ENCODE data around the gene FADS1.
A peak's percentile ranks its signal among the peaks of the same experiment; 100 is the strongest.

Gene FADS1

DNA sequence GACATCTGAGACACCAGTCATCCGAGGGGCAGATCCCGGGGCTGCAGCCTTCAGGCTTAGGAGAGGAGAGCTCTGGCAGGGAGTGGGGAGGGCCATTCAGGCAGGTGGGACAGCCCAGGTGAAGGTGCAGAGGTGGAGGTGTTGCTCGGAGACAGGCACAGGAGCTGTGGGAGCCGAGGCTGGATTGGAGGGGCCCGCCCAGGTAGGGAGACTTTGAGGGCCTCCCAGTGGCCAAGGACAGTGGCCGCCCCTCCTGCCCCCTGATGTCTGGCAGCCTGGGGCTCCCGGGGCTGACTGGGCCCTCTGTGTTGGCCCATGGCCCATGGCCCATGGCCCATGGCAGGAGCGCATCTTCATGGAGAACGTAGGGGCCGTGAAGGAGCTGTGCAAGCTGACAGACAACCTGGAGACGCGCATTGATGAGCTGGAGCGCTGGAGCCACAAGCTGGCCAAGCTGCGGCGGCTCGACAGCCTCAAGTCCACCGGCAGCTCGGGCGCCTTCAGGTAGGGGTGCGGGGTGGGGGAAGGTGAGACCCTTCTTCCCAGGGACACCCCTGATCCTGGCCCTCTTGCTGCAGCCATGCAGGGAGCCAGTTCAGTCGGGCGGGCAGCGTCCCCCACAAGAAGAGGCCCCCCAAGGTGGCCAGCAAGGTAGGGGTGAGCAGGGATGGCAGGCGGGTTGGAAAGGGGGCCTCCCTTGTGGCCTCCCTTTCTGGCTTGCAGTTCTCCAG, 37.7 kb downstream of the FADS1 start:
- FAIRE-seq, result no peak
- DNase-seq (ENCODE audit: insufficient read length, low spot score), result no peak

DNA sequence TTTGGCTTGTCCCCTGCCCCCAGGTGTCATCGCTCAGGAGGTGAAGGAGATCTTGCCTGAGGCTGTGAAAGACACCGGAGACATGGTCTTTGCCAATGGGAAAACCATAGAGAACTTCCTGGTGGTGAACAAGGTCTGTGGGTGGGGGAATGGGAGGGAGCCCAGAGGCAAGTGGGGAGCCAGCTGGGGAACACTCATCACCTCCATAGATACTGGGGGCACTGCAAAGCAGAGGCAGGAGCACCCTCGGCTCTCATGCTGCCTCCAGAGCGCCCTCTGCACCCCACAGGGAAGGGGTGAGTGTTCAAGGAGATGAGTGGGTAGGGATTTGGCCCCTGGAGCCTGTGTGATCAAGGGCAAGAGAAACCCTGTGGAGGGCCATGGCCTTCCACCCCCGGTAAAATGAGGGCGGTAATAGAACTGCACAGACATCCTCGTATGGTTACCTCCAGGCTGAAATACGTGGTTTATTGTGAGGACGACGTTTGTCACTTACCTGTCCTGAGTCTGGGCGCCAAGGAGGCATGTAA, 38.4 kb downstream of the FADS1 start:
- no peak for DNase-seq (ENCODE audit: insufficient read length, low spot score)
- FAIRE-seq, result no peak

DNA sequence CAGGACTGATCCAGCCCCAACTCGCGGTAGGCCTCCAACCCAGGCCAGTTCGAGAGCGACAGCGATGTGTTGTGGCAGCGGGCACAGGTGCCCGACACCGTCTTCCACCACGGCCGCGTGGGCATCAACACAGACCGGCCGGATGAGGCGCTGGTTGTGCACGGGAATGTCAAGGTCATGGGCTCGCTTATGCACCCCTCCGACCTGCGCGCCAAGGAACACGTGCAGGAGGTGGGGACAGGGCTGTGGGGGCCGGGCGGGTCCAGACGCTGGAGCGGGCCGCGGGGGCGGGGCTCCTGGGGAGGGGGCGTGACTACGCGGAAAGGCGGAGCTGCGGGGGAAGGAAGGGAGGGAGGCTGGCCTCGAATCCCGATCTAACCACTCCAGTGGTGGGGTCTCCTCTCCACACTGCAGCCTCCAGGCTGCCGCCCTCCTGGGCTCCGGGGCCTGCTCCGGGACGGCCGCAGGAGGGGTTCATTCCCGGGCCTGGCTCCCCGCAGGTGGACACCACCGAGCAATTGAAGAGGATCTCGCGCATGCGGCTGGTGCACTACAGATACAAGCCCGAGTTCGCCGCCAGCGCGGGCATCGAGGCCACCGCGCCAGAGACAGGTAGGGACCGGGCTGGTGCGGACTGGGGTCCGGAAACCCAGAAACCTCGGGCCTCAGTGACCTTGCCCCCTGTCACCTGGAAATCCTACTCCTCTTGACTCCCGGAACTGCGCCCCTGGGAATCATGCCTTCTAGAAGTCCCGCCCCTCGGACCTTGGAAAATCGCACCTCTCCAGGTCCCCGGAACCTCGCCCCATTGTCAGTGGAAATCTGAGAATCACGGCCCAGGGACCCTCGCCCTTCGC, 39.3 kb downstream of the FADS1 start:
- FAIRE-seq (no peak), DNase-seq (ENCODE audit: insufficient read length, low spot score) (no peak)

DNA sequence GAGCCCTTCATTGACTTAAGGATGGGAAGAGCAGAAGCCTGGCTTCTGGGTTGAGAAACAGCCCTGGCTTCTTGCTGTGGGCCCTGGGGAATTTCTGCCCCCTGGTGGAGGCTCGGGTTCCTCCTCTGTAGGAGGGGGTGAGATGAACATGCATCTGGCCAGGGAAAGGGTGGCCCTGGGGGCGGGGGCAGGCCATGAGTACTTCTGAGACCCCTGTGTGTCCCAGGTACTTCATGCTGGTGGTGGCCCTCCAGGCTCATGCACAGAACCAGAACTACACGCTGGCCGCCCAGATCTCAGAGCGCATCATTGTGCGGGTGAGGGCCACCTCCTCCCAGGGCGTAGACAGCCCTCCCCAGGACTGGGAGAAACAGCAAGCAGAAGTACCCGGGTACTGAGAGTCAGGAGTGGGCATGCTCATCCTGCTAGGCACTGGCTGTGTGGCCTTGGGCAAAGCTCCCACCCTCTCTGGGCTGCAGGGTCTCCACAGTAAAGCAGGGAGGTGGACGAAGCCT, 40.2 kb downstream of the FADS1 start:
- FAIRE-seq (no peak), DNase-seq (ENCODE audit: insufficient read length, low spot score) (peak; percentile 48)

DNA sequence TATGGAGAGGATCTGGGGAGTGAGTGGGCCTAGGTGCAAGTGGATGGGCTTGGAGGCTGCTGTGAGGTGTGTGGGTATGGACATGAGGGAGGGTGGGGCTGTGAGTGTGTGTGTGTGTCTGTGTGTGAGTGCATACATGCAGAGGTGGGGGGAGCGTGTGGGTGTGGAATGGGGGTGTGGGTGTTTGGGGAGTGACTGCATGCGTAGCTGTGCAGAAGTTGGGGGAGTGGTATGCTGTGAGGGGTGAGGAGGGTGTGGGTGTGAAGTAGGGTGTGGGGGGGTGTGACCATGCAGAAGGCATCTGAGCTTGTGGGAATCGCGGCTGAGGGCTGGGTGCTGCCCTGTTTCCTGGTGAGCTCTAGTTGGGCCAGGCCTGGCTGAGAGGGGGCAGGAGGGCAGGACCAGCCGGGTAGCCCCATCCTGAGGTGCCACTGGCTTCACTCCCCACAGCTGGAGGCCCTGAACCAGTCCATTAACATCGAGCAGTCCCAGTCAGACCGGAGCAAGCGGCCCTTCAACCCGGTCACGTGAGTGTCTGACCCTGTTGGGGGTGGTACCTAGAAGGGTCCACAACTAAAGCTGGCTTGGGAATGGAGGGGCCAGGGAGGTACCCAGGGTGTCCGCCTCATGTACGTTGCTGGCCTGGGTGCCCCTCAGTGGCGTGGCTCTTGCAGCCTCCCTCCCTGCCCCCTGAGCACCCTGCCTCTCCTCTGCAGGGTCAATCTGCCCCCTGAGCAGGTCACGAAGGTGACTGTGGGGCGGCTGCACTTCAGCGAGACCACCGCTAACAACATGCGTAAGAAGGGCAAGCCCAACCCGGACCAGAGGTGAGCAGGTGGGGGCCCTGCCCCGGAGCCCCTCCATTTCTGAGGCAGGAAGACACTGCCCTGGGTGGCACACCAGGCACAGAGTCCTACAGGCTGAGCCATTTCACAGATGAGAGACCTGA, 40.9 kb downstream of the FADS1 start:
- no peak for DNase-seq (ENCODE audit: insufficient read length, low spot score)
- no peak for FAIRE-seq

DNA sequence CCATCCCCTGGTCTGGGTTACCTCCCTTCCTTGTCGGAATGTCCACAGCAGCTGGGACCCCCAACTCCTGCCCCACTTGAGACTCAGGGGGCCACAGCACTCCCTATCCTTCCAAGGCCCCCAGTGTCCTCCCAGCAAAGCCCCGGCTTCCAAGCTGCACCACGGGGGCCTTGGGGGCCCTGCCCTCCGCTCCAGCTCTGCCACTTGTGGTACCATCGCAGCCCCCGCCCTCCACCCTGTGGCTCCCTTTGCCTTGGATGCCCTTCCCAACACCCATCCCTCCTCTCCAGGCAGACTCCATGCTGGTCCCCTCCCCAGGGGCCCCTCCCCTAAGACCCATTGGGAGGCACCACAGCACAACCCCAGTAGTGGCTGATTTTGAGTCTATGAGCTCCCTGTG, 41.7 kb downstream of the FADS1 start:
- FAIRE-seq (no peak), DNase-seq (ENCODE audit: insufficient read length, low spot score) (no peak)

DNA sequence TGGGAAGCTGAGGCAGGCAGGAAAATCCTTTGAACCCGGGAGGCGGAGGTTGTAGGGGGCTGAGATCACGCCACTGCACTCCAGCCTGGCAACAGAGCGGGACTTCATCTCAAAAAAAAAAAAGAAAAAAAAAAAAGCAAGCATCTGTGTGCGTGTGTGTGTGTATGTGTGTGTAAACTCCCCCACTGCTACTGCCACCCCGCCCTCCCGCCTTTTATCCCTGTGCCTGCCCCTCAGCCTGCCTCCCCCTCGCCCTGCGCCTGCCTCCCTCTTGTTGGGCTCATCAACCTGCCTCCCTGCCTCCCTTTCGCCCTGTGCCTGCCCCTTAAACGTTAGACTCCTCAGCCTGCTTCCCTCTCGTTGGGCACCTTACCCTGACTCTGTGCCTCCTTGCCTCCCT, 42.4 kb downstream of the FADS1 start:
- no peak for DNase-seq (ENCODE audit: insufficient read length, low spot score)
- FAIRE-seq, result no peak

DNA sequence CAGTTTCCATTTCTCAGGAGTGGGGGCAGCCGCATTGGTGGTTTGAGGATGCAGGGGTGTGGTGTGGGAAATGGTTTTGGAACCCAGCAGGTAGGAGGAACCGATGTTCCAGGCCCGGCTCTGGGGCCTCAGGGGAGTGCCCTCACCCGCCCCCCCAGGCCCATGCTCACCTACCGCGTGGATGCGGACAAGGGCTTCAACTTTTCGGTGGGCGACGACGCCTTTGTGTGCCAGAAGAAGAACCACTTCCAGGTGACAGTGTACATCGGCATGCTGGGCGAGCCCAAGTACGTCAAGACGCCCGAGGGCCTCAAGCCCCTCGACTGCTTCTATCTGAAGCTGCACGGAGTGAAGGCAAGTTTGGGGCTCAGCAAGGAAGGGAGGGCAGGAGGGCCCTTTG, 43.0 kb downstream of the FADS1 start:
- DNase-seq (ENCODE audit: insufficient read length, low spot score) (no peak), FAIRE-seq (no peak)

DNA sequence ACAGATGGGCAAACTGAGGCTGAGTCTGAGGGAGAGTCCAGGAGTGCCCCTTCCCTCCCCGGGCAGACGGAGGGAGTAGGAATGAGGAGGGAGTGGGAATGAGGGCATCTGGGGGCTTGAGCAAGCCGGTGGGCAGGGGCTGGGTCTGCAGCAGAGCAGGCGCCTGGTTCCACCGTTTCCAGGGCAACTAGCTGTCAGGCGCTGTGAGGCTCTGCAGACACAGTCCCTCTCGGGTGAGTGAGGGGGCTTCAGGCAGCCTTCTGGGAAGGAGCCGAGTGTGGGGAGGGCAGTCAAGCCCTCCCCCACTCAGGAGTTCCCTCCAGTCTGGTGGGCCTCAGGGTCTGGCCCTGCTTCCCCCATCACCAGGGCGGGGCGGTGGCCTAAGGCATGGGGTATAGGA, 43.4 kb downstream of the FADS1 start:
- DNase-seq (ENCODE audit: insufficient read length, low spot score) (no peak), FAIRE-seq (no peak)

DNA sequence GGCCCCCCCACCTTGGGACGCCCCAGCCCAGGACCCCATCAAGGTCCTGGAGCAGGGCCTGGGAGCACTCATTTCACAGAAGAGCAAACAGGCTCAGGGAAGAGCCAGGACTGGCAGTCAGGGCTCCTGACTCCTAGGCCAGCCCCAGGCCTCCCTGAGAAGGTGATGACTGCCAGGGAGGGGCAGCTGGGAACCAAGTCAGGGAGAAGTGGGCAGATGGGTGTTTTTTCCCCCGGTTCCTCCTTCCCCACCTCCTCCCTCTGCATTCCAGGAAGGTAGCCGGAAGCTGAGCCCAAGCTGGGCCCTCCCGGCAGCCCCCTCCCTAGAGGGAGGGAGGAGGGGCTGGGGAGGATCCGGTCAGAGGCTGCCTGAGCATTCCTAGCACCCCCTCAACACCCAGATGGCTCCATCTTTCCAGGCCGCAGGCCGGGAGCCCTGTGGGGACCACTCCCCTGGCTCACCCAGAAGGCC, 44.8 kb downstream of the FADS1 start:
- no peak for FAIRE-seq
- DNase-seq (ENCODE audit: insufficient read length, low spot score), result peak; percentile 36

DNA sequence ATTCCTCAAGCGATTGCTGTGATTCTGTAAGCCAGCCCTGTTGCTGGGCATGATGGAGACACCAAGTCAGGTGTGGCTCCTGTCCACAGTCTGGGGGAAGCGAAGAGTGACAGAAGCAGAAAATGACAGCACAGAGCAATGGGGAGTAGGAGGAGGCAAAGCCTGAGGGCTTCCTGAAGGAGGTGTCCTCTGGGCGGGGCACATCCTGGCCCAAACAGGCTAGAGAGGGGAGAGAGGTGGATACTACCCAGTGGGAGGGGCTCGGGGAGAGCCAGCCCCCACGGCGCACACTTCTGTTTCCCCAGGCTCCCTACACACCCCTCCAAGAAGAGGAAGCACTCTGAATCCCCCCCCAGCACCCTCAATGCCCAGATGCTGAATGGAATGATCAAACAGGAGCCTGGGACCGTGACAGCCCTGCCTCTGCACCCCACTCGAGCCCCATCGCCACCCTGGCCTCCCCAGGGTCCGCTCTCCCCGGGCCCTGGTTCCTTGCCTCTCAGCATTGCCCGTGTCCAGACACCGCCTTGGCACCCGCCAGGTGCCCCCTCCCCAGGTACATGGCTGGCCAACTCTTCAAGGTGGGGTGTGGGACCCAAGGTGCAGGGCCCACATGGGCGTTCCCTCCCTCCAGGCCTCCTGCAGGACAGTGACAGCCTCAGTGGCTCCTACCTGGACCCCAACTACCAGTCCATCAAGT, 45.5 kb downstream of the FADS1 start:
- FAIRE-seq (no peak), DNase-seq (ENCODE audit: insufficient read length, low spot score) (no peak)

DNA sequence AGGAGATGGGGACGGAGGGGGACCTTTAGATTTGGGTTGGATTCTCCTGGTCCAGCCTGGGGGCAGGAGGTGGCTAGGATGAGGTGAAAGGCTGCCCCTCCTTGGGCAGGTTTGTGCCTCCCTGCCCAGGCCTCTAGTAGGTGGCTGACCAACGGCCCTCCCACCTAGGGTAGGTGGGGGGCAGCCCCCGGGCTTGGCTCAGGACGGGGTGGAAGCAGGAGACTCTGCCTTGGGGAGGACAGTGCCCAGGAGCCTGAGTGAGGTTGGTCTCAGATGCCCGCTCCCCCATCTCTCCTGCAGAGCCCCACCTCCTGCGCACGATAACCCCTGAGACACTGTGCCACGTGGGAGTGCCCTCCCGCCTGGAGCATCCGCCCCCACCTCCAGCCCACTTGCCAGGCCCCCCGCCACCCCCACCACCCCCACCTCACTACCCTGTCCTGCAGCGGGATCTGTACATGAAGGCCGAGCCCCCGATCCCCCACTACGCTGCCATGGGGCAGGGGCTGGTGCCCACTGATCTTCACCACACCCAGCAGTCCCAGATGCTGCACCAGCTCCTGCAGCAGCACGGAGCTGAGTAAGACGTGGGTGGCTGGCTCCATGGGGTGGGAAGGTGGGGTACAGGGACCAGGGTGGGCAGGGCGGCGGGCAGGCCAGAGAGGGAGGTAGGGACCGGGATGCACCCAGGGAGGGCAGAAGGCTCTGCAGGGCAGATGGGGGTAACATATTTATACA, 46.7 kb downstream of the FADS1 start:
- no peak for DNase-seq (ENCODE audit: insufficient read length, low spot score)
- no peak for FAIRE-seq

DNA sequence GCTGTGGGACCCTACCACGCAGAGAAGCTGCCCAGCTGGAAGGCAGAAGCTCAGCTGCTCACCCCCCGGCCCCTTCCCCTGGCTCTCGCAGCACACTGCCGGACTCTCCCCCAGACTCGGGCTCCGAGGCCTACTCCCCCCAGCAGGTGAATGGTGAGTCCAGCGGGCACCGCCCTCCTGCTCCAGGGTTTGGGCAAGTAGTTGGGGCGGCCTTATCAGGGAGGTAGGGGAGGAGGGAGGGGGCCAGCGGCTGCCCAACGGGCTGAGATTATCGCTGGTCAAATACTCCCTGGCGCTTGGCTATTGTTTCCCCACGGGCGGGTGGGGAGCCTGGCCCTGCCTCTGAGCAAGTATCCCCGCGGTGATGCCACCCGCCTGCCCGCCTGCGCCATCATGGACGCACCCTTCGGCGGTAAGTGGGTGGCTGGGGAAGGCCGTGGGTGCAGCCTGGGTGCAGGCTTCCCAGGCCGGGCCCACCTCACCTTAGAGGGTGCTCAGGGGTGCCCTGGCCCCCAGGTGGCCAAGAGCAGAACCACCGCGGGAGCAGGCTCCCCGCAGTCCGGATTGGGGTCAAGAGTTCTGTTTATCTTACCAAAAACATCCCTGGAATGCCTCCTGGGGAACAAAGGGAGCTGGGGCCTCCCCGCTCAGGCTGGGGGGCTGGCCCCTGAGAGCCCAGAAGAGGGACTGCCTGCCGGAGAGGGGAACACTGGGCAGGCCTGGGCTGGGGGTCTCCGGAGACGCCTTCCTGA, 47.5 kb downstream of the FADS1 start:
- DNase-seq (ENCODE audit: insufficient read length, low spot score), result peak; percentile 33
- no peak for FAIRE-seq

DNA sequence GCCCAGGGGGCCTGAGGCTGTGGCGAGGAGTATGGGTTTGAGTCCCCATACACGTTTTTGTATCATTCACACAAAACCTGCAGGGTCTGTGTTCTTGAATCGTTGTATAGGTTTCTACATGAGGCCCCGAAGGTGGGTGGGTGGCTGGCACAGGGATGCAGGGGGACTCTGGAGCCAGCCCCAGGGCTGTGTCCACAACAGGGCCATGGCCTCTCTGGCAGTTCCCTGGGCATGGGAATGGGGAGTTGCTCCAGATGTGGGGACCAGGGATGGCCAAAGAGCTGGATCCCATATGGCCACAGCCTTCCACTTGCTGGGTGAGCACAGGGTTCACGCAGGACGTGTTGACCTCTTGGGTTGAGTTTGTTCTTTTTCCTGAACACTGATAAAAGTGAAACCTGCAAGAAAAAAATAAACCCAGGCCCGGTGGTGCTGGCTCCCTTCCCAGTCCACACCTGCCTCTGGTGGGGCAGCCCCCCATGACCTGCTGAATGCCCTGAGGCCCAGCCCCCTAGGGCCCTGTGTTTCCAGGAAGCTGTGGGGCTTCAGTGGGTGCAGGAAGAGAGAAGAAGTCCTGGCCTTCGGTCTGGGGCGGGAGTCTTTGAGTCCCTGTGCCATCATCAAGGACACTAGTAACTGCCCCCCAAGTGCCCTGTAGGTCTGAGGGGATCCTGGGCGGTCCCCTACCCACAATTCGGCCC, 48.3 kb downstream of the FADS1 start:
- FAIRE-seq, result no peak

DNA sequence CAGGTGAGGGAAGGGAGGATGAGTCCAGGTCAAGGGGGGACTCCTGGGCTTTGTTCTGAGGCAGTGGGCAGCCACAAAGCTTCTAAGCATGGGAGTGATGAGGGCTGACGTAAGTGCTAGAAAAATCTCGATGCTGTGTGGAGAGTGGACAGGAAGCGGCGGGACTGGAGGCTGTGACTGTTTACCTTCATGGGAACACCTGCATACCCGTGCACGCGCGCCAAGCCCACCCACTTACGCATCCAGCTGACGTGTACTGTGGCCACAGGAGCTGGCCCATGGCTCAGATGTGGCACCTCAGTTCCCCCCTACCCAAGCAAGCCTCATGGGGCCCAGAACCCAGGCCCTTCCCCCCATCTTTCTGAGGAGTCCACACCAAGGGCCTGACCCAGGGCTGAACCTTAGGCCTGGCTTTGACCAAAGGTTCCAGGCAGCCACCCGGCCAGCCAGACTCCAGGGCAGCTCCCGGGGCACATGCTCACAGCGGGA, 50.4 kb downstream of the FADS1 start:
- DNase-seq (ENCODE audit: insufficient read length, low spot score) (no peak), FAIRE-seq (no peak)

More for the DNA sequence above, 48.3 kb downstream of the FADS1 start:
- no peak for DNase-seq (ENCODE audit: insufficient read length, low spot score)

DNA sequence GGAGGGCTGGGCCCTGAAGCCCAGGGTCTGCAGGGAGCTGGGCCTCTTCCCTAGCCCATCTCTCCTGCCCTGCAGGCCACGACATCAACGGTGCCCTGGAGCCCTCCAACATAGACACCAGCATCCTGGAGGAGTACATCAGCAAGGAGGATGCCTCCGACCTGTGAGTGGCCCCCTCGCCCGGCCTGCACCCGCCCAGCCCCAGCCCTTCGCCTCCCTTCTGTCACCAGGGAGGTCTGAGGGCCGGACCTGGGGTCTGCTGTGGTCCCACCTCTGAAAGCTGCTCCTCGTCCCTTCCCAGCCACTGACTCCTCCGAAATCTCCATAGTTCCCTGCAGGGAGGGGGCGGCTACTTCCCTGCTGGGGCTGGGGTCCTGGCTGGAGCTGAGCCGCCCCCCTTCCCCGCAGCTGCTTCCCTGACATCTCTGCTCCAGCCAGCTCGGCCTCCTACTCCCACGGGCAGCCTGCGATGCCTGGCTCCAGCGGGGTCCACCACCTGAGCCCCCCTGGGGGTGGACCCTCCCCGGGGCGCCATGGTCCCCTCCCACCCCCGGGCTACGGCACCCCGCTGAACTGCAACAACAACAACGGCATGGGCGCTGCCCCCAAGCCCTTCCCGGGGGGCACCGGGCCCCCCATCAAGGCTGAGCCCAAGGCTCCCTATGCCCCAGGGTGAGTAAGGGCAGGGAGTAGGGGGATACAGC, 51.1 kb downstream of the FADS1 start:
- DNase-seq (ENCODE audit: insufficient read length, low spot score) (no peak), FAIRE-seq (no peak)
